DND-41 (cell line): Measurements from ENCODE around the gene COPE.

Source experiments
- CTCF ChIP-seq: IDR thresholded peaks from 2 replicates; pipeline ENCODE4 v1.5.1; 2012; ENCODE audit warnings: borderline replicate concordance, low read length, moderate library complexity, mild to moderate bottlenecking; ENCODE audit not compliant: poor library complexity, severe bottlenecking; ENCODE audit errors: extremely low read depth
- EZH2 ChIP-seq: IDR thresholded peaks from 3 replicates; pipeline ENCODE4 v1.6.1; 2012; ENCODE audit warnings: borderline replicate concordance, low read depth, mild to moderate bottlenecking, moderate library complexity, low read length, inconsistent platforms; ENCODE audit not compliant: severe bottlenecking

- no peak for TF ChIP-seq CTCF
- no peak for TF ChIP-seq EZH2
Observed at GRCh38 chr19:18920400-18920799, 1.2 kb upstream of the COPE start.
